Stimulated activated CD4-positive, alpha-beta T cell treated with anti-CD3 and anti-CD28 coated beads, TNF-alpha, amount 100 ng/mL, for 4 hours (primary cell): ENCODE results near the gene LGALS9B.
"Not testable (repeated sequence)": the region's sequence is repeated elsewhere in the genome, so short reads cannot be mapped to it uniquely, and the experiment has no call there.

Experiments used
- DNase-seq, 3 experiments: peaks; one replicate each; pipeline ENCODE4 v3.0.0-alpha.2; 2020; ENCODE audit warnings: low read depth in 3 of 3

LGALS9B gene

DNA sequence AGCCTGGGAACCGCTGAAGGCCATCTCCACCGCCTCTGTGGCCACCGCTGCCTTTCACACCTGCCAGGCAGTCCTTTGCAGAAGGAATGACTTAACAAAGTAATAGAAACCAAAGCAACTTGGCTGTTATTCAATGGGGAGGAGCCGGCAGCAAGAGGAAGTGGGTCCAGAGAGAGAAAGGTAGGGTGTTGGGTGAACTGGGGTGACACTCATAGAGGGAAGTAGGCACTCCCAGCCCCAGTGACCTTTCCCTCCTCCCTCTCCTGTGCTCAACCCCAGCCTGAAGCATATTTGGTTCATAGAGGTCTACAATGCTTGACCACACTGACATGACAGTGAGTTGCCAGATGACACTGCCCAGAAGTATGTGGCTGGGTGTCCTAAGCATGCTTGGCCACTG lies at the start of gene LGALS9B:
LGALS9B (minus strand) TSS at position 93 of the 400 bp plus-strand sequence; CDS start at position 24, 69 bp downstream.
- not testable (repeated sequence) for DNase-seq

DNA sequence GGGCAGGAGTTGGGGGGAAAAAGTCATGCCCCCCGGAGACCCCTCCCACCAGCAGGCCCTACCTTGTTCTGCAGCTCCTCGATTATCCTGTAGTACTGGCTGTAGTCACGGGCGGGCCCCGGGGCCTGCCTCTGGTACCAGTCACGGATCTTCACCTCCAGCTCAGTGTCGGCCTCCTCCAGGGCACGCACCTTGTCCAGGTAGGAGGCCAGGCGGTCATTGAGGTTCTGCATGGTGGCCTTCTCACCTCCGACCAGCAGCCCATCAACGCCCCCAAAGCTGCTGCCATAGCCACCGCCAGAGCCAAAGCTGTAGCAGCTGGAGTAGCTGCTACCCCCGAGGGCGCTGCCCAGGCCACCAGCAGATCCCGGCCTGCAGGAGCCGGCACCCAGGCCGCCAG lies 49.6 kb upstream of the LGALS9B start:
- DNase-seq: not testable (repeated sequence)

DNA sequence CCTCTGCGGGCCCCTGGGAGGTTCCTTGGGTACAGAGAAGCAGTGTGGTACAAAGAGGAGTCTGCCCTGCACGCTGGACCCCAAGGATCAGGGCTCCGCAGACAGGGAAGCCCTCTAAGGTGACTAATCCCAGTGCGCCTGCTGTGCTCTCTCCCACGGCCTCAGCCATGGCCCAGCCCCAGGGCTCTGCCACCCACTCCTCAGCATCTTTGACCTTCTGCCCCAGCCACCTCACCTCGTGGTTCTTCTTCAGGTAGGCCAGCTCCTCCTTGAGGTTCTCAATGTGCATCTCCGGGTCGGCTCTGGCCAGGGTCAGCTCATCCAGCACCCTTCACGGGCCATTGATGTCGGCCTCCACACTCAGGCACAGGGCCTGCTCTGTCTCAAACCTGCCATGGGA lies 47.8 kb upstream of the LGALS9B start:
- not testable (repeated sequence) for DNase-seq

DNA sequence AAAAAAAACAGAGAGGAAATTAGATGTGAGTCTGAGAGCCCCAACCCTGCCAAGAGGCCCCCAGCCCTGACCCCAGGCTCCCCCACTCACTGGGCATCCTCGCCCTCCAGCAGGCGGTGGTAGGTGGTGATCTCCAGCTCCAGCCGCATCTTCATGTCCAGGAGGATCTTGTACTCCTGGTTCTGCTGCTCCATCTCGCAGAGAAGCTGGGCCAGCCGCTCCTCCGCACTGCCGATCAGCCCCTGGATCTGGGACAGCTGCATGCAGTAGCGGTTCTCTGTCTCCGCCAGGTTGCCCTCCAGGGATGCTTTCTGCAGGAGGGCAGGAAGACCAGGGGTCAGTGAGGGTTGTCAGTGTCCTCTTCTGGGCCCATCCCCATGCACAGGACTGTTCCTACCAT lies 46.2 kb upstream of the LGALS9B start:
- DNase-seq: not testable (repeated sequence)

DNA sequence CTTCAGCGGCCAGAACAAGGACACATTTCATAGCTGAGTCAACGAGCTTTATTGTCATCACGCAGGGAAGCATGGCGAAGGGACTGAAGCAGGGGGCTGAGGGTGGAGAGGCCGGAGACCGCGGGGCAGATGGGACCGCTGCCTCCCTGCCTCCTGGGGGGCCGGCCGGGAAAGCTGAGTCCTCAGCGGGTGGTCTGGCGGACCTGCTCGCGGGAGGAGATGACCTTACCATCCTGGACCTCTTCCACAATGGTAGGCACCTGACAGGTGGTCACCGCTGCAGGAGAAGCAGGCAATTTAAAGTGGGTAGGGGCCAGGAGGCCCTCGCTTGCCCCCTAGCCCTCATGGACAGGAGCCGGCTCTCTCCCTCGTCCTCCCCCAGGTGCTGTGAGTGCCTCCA lies 45.0 kb upstream of the LGALS9B start:
- DNase-seq: not testable (repeated sequence)

DNA sequence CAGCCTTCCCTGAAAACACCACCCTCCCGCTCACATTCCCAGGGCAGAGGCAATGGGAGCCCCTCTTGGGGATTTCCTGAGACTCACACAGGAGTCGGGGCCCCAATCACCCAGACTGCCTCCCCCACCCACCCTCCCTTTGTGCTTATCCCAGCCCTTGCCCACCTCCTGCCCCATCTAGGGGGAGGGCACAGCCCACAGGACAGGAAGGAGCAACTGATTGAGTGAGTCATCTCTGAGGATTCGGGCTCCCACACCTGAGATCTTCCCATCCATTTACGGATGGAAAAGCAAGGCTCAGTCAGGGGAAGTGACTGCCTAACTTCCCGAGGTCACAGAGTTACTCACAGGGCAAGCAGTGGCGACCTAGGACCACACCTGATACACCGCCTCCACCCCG lies 44.4 kb upstream of the LGALS9B start:
- not testable (repeated sequence) for DNase-seq

DNA sequence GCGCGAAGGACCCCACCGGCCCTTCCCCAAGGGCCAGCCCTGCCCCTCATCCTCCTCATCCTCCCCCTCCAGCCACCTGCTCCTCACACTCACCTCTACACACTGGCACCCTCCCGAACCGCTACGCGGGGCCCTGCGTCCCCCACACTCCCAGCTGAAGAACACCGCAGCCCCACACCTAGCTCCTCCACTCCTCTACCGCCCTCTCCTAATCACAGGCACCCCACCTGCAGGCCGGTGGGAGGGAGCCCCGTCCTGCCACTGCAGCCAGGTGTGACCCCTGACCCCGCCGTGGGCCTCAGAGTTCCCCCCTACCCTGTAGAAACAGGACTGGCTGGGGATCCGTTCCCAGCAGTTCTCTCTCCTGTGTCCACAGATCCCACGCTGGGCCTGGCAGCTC lies 38.0 kb upstream of the LGALS9B start:
- not testable (repeated sequence) for DNase-seq

DNA sequence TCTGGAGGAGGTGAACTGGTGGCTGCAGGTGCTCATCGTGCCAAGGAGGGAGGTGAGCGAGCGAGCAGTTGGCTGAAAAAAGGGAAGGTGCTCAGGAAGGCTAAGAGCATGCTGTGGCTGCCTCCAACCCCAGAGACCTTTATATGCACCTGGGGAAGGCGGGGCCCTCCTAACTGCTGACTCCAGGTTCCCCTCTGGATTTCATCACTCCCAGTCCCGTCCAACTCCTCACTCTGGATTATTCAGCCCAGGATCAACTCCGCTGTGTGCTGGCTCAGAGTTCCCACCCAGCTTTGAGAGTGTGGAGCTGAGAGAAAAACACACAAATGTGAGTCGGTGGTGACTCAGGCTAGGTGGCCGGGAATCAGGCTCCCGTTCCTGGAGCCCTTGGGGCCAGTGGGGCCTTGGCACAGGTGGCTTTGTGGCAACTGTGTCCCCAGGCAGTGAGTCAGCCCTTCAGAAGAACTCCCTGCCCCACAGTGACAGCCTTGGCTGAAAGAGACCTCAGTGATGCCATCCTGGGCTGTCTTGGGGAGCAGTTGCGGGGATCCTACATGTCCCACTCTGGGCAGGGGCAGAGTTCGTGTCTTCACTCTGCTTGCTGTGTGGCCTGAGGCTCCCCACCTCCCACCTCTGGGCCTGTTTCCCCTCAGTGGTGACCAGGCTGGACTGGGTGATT lies 37.2 kb upstream of the LGALS9B start:
- not testable (repeated sequence) for DNase-seq

DNA sequence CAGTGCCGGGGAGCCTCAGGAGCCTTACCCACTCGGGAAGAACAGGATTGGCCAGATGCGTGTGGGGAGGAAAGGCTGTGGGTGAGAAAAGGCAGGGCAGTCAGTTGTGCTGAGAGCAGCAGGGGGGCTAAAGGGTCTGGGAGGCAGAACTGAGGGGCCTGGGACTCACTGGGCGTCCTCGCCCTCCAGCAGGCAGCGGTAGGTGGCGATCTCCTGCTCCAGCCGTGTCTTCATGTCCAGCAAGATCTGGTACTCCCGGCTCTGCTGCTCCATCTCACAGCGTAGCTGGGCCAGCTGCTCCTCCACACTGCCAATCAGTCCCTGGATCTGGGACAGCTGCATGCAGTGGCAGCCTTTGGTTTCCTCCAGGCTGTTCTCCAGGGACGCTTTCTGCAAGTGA lies 34.6 kb upstream of the LGALS9B start:
- not testable (repeated sequence) for DNase-seq

DNA sequence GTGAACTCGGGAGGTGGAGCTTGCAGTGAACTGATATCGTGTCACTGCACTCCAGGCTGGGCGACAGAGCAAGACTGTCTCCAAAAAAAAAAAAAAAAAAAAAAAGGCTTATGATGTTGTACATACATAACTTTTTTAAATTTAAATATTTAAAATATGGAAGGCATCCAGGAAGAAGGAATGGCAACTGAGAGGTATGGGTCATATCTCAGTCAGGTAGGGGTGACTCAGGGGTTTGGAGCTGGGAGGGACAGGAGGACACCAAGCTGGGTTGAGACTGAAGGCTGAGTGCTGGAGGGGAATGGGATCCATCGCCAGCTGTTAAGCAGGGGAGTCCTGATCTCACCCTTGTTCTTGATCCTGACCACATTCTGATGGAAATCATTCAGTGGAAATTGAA lies 33.0 kb upstream of the LGALS9B start:
- DNase-seq: not testable (repeated sequence)

DNA sequence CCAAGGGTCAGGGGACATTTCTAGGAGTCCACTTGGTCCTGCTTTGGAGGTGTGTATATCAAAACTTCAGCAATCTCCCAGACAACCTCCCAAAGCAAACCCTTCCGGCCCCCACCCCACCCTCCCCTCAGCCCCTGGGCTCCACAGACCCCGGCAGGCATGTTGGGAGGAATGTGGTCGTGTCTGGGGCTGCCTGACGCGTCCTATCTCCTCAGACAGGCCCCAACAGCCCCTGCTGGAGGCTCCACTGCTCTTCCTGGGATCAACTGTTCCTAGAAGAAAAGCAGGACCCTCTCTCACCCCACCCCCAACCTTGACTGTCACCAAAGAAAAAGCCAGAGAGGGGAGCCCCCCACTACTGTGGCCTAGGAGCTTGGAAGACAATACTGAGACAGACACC lies 28.1 kb upstream of the LGALS9B start:
- DNase-seq: not testable (repeated sequence)

DNA sequence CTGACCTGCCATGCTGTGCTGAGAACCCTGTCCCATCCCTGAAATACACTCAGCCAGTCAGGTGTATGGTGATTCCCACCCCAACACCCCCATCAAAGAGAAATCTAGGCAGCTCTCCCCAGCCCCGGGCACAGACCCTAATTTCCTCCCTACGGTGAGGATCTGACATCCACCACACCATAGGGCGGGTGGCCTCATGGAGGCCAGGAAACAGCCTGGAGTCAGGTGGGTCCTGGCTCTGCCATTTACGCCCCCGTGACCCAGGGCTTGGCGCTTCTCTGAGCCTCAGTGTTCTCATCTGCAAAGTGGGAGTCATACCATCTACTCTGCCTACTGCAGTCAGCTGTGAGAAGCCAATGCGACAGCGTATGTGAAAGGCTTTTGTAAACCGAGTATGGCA lies 27.4 kb upstream of the LGALS9B start:
- DNase-seq: not testable (repeated sequence)

DNA sequence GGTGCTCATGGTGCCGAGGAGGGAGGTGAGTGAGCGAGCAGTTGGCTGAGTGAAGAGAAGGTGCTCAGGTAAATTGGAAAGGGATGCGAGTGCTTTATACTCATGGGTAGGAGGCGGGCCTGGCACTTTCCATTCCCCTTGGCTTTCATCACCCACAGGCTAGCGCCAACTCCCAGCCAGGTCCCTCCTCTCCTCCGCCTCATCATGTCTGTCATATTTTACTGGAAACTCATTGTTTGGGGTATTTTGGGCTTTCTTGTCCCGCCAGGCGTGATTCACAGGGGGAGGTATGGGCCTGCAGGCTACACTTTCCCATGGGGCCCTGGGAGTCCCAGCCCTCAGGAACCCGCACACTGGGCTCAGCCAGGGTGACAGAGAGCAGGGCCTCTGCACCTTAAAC lies 26.8 kb upstream of the LGALS9B start:
- not testable (repeated sequence) for DNase-seq

DNA sequence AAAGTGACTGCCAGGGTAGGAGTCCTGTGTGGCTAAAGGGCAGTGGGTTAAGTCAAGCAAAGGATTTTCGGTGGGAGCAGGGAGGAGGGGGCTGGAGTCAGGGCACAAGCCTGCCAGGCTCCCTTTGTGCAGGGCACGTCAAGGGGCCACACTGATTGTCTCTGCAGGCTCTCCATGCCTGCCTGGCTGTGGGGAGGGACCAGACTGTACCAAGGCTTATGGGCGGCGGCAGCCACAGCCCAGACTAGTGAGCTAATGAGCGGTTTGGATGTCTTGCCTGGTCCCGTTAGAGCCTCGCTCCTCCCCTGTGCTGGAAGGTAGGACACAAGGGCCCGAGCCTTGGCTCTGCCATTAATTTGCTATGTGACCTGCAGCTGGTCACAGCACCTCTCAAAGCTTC lies 25.6 kb upstream of the LGALS9B start:
- not testable (repeated sequence) for DNase-seq

DNA sequence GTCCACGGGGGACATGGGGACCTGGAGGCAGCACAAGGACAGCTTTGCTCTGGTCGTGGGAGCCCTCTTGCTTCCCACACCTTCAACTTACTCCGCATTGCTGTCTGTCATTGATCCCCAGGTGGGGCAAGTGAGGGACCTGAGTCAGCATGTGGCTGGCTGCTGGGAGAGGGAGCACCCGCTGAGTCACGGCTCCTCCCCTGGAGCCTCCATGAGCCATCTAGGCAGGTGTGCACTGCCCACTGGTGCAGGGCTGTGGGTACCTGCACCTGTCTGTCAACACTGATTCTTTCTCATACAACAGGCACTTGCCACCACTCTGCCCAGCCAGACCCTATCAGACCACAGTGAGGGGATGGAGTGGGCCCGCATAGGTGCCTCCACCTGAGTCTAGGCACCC lies 24.8 kb upstream of the LGALS9B start:
- DNase-seq: not testable (repeated sequence)

DNA sequence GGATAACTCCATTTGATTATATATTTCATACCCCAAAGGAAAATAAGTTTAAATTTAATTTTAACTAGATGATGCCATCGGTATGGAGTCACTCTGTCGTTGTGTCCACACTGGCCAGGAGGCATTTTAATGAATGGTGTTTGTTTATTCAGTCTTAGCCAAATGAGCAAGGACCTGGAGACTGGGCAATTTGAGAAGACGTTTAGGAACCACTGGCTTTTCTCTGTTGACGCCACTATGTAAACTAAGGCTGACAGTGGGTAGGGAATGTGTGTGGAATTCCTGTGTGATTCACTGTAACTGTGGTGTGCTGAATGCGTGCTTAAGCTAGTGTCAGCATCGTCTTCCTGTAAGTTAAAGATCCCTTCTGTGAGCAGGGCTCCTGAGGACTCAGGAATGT lies 17.6 kb upstream of the LGALS9B start:
- not testable (repeated sequence) for DNase-seq

DNA sequence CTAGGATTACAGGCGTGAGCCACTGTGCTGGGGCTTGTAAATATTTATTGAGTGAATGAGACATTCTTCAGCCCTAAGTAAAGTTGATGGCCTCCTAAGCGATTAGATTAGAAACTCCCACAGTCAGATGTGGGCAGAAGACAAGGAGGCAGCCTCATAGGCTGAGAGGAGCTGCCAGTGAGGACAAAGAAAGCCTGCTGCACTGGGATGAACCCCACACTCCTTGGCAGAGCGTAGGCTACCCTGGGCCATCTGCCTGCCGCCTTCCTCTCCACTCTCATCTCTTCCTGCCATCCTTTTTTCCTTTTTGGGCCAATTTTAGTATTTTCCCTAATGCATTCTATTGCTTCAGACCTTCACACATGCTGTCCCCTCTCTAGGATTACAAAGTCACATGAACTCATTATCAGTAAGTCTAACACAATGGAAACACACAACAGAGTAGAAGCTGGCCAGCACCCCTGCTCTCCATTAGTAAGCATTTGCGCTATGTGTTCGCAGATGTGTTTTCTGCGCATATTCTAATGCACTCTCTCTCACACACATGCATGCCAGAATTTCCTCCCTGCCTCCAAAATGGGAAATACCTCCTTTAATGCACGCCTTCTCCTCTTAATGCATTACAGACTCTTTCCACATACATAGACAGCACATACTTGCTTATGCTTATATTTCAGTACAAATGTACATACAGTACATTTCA lies 12.7 kb upstream of the LGALS9B start:
- not testable (repeated sequence) for DNase-seq

DNA sequence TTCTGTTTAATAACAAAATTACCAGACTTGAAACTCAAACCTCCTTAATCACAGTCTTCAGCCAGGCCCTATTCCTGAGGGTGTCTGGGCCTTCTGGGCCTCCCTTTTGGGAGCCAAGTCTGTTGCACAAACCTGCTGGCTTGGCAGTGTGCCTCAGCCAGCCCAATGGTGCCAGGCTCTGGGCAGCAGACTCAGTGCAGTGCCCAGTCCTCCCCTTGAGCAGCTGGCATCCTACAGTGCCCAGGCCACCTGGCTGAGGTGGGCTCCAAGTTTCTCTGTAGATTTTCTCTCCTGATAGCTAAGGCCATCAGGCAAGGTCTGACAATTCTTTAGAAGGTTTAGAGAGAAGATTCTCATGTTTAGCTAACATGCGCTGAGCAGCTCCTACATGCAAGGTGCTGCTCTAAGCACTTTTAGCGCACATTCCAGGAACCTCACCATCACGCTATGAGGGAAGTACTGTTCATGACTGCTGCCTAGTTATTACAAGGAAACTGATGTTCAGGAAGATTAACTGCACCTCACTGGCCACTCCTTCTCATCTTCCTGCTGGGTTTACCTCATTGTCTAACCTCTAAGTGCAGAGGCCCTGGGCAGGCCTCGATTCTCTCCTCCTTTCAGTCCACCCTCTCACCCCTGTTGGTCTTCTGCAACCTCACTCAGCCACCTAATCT lies 10.2 kb upstream of the LGALS9B start:
- not testable (repeated sequence) for DNase-seq

DNA sequence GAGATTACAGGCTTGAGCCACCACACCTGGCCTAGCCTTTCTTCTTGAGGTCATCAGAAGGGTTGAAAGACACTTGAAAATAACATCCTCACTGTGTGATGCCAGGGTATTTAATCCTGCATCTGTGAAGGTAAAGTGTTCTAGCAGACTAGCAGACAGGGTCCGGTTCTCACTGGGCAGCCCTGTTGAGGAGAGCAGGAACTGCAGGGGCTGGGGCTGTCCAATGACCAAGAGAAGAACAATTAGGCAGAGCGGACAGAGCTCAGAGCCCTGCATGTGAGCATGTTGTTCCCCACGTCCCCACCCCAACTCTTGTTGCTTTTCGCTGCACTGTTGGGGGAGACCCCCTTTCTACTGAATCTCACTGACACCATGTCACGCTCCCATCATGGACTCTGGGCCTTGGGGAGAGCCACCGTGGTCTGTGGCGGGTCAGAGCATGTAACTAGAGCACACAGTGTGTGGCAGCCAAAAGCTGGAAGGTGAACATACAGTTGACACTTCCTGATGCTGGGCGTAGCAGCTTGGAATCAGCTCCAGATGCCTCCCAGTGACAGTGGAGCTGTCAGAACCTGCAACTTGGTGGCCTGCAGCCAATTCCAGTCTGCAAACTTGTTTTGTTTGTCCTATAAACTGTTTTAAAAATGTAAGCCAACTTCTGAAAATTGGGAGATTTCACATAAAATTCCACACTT lies 7.9 kb upstream of the LGALS9B start:
- DNase-seq: not testable (repeated sequence)

DNA sequence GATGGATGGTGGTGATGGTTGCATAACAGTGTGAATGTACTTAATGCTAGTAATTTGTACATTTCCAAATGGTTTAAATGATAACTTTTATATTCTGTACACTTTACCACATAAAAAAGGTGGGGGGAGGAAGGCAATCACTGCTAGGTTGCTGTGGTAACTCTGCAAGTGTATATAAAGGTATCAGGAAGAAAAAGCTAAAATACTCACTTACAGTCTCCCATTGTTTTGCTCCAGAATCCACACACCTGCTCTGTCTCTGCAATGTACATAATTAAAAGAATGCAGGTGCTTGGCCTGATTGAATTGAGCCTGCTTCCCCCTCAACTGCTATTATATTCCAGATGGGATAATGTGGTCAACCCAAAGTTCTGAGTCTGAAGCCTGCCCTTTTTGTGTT lies 6.7 kb upstream of the LGALS9B start:
- not testable (repeated sequence) for DNase-seq

DNA sequence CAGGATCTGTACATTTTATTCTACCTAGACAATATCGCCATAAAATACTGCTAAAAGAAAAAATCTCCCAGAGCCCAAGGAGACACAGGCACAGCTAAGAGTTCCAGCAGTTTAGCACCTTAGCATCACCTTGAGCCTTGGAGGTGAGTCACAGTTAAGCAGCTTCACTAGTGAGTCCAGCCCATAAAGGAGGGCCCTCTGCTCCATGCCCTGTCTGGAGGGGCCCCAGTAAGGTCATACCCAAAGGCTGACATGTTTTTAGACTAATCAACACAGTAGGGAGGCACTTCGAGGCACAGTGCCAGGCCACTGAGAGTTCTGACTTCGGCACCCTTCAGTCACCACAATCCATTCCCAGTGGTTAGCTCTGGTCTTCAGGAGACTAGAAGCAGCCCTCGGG lies 2.6 kb upstream of the LGALS9B start:
- DNase-seq: not testable (repeated sequence)

DNA sequence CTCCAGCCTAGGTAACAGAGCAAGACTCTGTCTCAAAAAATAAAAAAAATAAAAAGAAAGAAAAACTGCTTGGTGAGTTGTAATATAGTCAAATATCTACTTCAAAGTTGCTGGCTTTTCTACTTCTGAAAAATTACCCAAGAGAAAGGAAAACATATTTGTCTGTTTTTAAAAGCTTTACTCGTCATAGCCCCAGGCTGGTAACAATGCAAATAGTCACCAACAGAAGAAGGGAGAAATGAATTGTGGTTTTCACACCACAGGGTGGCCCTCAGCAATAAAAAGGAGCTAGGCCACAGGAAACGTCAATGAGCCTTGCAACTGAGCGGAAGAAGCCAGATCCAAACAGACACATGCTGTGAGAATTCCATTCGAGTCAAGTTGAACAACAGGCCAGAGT lies 1.8 kb upstream of the LGALS9B start:
- not testable (repeated sequence) for DNase-seq
